ENCODE results near the gene FTHL17.

The FTHL17 gene

GRCh38 chrX:31036895-31037294, 34.9 kb downstream of the FTHL17 start:
- no peak for FAIRE-seq

GRCh38 chrX:31027351-31027750, 44.5 kb downstream of the FTHL17 start:
- FAIRE-seq = no peak

DNA sequence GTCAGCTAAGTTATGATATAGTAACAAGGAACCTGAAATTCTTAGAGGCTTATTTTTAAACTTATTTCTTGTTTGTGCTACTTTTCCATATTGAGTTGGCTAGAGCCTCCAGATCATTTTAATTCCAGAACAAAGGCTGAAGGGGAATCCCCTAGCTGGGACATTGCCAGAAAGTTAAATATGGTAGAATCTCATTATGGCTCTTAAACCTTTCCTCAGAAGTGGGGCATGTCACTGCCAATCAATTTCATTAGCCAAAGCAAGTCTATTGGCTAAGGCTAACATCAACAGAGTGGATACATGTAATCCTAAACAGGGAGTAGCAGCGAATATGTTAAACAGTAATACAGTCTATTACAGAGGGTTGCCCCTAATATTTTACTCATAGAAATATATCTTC, 47.0 kb downstream of the FTHL17 start:
- FAIRE-seq = no peak

DNA sequence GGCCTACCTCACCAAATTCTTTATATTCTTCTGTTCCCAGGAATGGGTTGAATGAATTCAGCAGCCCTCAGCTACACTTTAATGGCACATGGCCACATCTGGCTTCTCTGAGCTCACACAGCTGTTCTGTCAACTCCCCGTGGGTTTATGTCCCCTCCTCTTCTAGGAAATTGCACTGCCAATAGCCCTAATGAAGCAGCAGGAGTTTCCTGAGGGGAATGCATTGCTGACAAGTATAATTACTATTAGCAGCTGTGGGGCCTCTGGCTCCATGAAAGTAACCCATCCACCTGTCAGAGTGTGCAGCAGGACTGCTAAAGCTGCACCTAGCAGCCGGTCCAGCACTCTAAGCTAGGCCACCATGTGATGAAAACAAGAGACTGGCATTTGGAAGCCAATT, 50.3 kb downstream of the FTHL17 start:
- FAIRE-seq = no peak
